Endothelial cell of umbilical vein (primary cell): ENCODE data around the gene RETREG2. TPM values are rescaled to one million over a fixed set of nuclear protein-coding genes. Genes with fewer than 3 reads are reported as not detected.

Experiments used
- BruUV-seq: library from RNA; stranded (reverse); fragments of 400-500 nt; replicated peaks from 2 replicates; lab custom pipeline; 2021; lab: Mats Ljungman, UMichigan
- CTCF ChIA-PET: fragments of 300-600, 350-600 bp; sonication (Branson Sonifier 250); formaldehyde crosslinking; loops from one replicate; lab custom pipeline; 2021; ENCODE audit warnings: antibody characterized with exemption, inconsistent platforms; lab: Charles Lee
- POLR2A ChIA-PET: fragments of 300-600, 350-600 bp; sonication (Branson Sonifier 250); formaldehyde crosslinking; loops from one replicate; lab custom pipeline; 2021; ENCODE audit warnings: antibody characterized with exemption, inconsistent platforms; lab: Charles Lee
- DNase-seq: peaks from one replicate; pipeline ENCODE4 v3.0.0-alpha.2; 2011; ENCODE audit warnings: low read depth, low spot score
- FAIRE-seq: peaks from 2 replicates; lab custom pipeline; 2011; peaks lifted over from hg19 to GRCh38; lab: Jason Lieb, UNC
- H2AFZ ChIP-seq: 2 replicates; pipeline ENCODE4 v1.6.0; 2012; ENCODE audit warnings: low read depth, low read length, control low read depth, inconsistent platforms
- H3K27ac ChIP-seq: 2 replicates; pipeline ENCODE4 v1.5.1; 2011; ENCODE audit warnings: low read depth, mild to moderate bottlenecking, control low read depth, low read length, moderate library complexity; ENCODE audit not compliant: insufficient read depth
- H3K27me3 ChIP-seq, 2 experiments: 2 replicates each; pipeline versions ENCODE4 v1.6.0 to v1.6.1; 2011; ENCODE audit warnings: low read length in 2 of 2, mixed read lengths in 1 of 2; ENCODE audit not compliant: control insufficient read depth in 2 of 2, insufficient read depth in 2 of 2
- H3K36me3 ChIP-seq, 2 experiments: 2 replicates in 1 of 2; 3 replicates in 1 of 2; pipeline ENCODE4 v1.5.1; 2011; ENCODE audit warnings: low read length in 2 of 2, mild to moderate bottlenecking in 1 of 2, moderate library complexity in 1 of 2; ENCODE audit not compliant: control insufficient read depth in 2 of 2, insufficient read depth in 2 of 2; ENCODE audit errors: extremely low read depth in 1 of 2
- H3K4me1 ChIP-seq: 3 replicates; pipeline ENCODE4 v1.5.1; 2011; ENCODE audit warnings: mild to moderate bottlenecking, low read length; ENCODE audit not compliant: control insufficient read depth, insufficient read depth; ENCODE audit errors: extremely low read depth
- H3K4me2 ChIP-seq: 2 replicates; pipeline ENCODE4 v1.6.1; 2011; ENCODE audit warnings: low read length, control low read depth, mixed read lengths; ENCODE audit not compliant: insufficient read depth
- H3K4me3 ChIP-seq, 3 experiments: fragments of 200-600 bp in 1 of 3; sonication (generic), shearing (Covaris generic) in 1 of 3; replicated peaks in 1 of 3; 2 replicates each; pipeline ENCODE4 v1.5.1; 2011 to 2016; ENCODE audit warnings: control low read depth in 3 of 3, low read length in 3 of 3, mild to moderate bottlenecking in 2 of 3, inconsistent platforms in 1 of 3, low read depth in 1 of 3, moderate library complexity in 1 of 3; ENCODE audit not compliant: insufficient read depth in 1 of 3
- H3K79me2 ChIP-seq: 2 replicates; pipeline ENCODE4 v1.6.0; 2012; ENCODE audit warnings: low read length, inconsistent platforms; ENCODE audit not compliant: control insufficient read depth, insufficient read depth
- H3K9ac ChIP-seq: replicated peaks from 2 replicates; pipeline ENCODE3; 2011; ENCODE audit warnings: low read length, control low read depth; ENCODE audit not compliant: insufficient read depth; ENCODE audit errors: extremely low read depth
- H3K9me1 ChIP-seq: replicated peaks from 3 replicates; pipeline ENCODE4 v1.6.0; 2011; ENCODE audit warnings: mild to moderate bottlenecking, low read length; ENCODE audit not compliant: control insufficient read depth, insufficient read depth; ENCODE audit errors: extremely low read depth
- H3K9me3 ChIP-seq: replicated peaks from 2 replicates; pipeline ENCODE4 v1.5.1; 2012; ENCODE audit warnings: low read length, inconsistent platforms; ENCODE audit not compliant: control insufficient read depth, insufficient read depth
- H4K20me1 ChIP-seq: replicated peaks from 2 replicates; pipeline ENCODE3; 2011; ENCODE audit warnings: mild to moderate bottlenecking, low read length; ENCODE audit not compliant: control insufficient read depth, insufficient read depth; ENCODE audit errors: extremely low read depth
- EZH2 ChIP-seq: IDR thresholded peaks from 2 replicates; pipeline ENCODE4 v1.6.1; 2012; ENCODE audit warnings: borderline replicate concordance, low read depth, mild to moderate bottlenecking, moderate library complexity, low read length, inconsistent platforms; ENCODE audit not compliant: severe bottlenecking
- FOS ChIP-seq: IDR thresholded peaks from 2 replicates; pipeline ENCODE4 v1.6.1; 2011; ENCODE audit warnings: mild to moderate bottlenecking, low read length, moderate library complexity, borderline replicate concordance; ENCODE audit not compliant: insufficient read depth
- GATA2 ChIP-seq: IDR thresholded peaks from 2 replicates; pipeline ENCODE4 v1.7.0; 2011; ENCODE audit warnings: low read depth, mild to moderate bottlenecking, moderate library complexity, mixed read lengths, low read length; ENCODE audit not compliant: insufficient read length, insufficient read depth
- JUN ChIP-seq: IDR thresholded peaks from 2 replicates; pipeline ENCODE4 v1.6.1; 2011; ENCODE audit warnings: borderline replicate concordance, low read depth; ENCODE audit not compliant: insufficient read length, insufficient read depth
- MYC ChIP-seq: IDR thresholded peaks from one replicate; pipeline ENCODE4 v1.6.1; 2011; ENCODE audit warnings: mild to moderate bottlenecking, low read depth, low read length
- POLR2A ChIP-seq: IDR thresholded peaks from 2 replicates; pipeline ENCODE4 v1.6.1; 2012; ENCODE audit warnings: low read depth, mild to moderate bottlenecking, control low read depth, low read length
- POLR2AphosphoS5 ChIP-seq: IDR thresholded peaks from 2 replicates; pipeline ENCODE4 v1.6.1; 2012; ENCODE audit warnings: low read depth, mild to moderate bottlenecking, control low read depth, low read length, moderate library complexity; ENCODE audit not compliant: insufficient read depth
- dilution Hi-C: fragments of 300-500 bp; cut with MboI; formaldehyde crosslinking; loops from one replicate; pipeline ENCODE4 v1.15.0; 2019; ENCODE audit warnings: low sequenced_read_pairs; ENCODE audit not compliant: extremely low pct_ligation_motif_present
- intact Hi-C: fragments of 100-400 bp; cut with micrococcal nuclease; formaldehyde crosslinking; loops from one replicate; pipeline ENCODE4 v1.10.0; 2022
- polyA plus RNA-seq, 4 experiments: library from polyadenylated mRNA; depleted of rRNA in 3 of 4; stranded (reverse) in 3 of 4; unstranded in 1 of 4; fragments of >200 nt; gene quantifications; 2 replicates each; pipeline versions ENCODE4 v1.2.1 to v1.2.3, GENCODE V29; 2011 to 2012; ENCODE audit warnings: missing spikeins in 1 of 4
- total RNA-seq: library from RNA; stranded (reverse); gene quantifications from 2 replicates; pipeline ENCODE4 v1.2.3, GENCODE V29; 2021
- TF ChIP-seq, protein P1 (sequence below), 2 donors: IDR thresholded peaks; 1 replicate in 1 of 2; 2 replicates in 1 of 2; pipeline ENCODE4 v1.5.1; 2011; ENCODE audit warnings: low read length in 2 of 2, mild to moderate bottlenecking in 2 of 2, moderate library complexity in 2 of 2, control low read depth in 1 of 2, inconsistent platforms in 1 of 2, low read depth in 1 of 2; ENCODE audit not compliant: insufficient read depth in 1 of 2; ENCODE audit errors: extremely low read depth in 1 of 2
- TF ChIP-seq, protein P2 (sequence below): IDR thresholded peaks from 2 replicates; pipeline ENCODE4 v1.6.1; 2011; ENCODE audit not compliant: insufficient read depth, insufficient read length

RETREG2 gene
- total and polyA plus RNA-seq, 2 donors (not counting 3 experiments of a cell fraction or from before 2014, with no cell fraction given) = 59.5 to 76.1 TPM

DNA sequence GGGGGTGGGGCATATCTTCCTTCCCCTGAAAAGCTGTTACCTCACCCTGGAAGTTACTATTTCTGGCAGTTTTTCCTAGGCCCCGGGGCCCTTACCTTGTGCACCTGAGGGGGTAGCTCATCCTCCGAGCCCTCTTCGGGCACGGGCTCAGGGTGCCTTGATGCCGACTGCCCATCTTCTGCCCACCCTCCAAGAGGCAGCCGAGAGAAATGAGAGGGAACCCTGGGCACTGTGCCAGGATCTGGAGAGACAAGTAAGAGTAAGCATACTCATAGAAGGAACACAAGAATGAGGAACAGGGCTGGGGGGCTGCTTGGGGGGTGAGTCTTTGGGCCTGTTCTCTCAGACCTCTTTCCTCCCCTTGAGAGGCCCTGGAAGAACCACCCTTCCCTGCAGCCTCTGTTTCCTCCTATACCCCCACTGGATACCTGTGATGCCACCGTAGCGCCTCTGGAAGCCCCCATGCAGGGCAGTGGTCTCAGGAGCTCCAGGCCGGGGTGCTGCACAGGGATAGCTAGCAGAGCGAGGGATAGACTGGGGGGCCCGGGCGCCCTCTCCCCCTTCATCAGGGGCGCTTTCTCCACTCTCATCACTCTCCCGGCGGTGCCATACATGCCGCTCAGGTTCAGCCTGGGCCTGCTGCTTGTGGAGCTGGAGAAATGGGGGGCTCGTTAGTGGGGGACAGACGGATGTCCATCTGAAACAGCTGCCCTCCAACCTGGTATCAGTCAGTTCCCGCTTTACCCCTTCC lies 42.8 kb downstream of the RETREG2 start:
- intact Hi-C loops (no loop called here), dilution Hi-C loops (no loop called here)
- Histone ChIP-seq H4K20me1 (no peaks in the 10 kb centered on the region), H2AFZ (no peak overlapping the region), H3K4me1 (peaks cover 14% of the 10 kb centered on the region), H3K9me1 (no peaks in the 10 kb centered on the region), H3K9me3 (no peaks in the 10 kb centered on the region), H3K36me3 (peaks cover 3 to 45% of the 10 kb centered on the region in 2 experiments), H3K27ac (no peak overlapping the region), H3K4me2 (no peak overlapping the region), H3K27me3 (no peaks in the 10 kb centered on the region), H3K9ac (no peak overlapping the region), H3K4me3 (no peak overlapping the region), H3K79me2 (no peaks in the 10 kb centered on the region)
- POLR2A ChIA-PET = no interaction called here
- CTCF ChIA-PET = no interaction called here
- no peak for DNase-seq
- no TSS peak for BruUV-seq
- no peak for TF ChIP-seq POLR2AphosphoS5
- TF ChIP-seq GATA2 = no peak
- no peak for TF ChIP-seq POLR2A
- TF ChIP-seq EZH2 = no peak
- no peak for TF ChIP-seq MYC
- no peak for TF ChIP-seq JUN
- TF ChIP-seq, protein P1, sequence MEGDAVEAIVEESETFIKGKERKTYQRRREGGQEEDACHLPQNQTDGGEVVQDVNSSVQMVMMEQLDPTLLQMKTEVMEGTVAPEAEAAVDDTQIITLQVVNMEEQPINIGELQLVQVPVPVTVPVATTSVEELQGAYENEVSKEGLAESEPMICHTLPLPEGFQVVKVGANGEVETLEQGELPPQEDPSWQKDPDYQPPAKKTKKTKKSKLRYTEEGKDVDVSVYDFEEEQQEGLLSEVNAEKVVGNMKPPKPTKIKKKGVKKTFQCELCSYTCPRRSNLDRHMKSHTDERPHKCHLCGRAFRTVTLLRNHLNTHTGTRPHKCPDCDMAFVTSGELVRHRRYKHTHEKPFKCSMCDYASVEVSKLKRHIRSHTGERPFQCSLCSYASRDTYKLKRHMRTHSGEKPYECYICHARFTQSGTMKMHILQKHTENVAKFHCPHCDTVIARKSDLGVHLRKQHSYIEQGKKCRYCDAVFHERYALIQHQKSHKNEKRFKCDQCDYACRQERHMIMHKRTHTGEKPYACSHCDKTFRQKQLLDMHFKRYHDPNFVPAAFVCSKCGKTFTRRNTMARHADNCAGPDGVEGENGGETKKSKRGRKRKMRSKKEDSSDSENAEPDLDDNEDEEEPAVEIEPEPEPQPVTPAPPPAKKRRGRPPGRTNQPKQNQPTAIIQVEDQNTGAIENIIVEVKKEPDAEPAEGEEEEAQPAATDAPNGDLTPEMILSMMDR (IDR thresholded peaks at IDR 0.05; ENCODE audit: extremely low read depth in 1 of 2, insufficient read depth in 1 of 2, low read depth in 1 of 2, low read length in 2 of 2) = no peak
- TF ChIP-seq FOS = no peak
- TF ChIP-seq, protein P2, sequence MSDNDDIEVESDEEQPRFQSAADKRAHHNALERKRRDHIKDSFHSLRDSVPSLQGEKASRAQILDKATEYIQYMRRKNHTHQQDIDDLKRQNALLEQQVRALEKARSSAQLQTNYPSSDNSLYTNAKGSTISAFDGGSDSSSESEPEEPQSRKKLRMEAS = no peak
- no peak for FAIRE-seq
